OCI-LY7 (cell line): ENCODE data around the gene GCLC.

Experiments used
- CTCF ChIP-seq: fragments of 200-600 bp; sonication (generic); conservative IDR thresholded peaks from 2 replicates; pipeline ENCODE4 v1.5.1; 2014; ENCODE audit warnings: mild to moderate bottlenecking, antibody characterized with exemption, low read length, moderate library complexity, mixed read lengths
- EZH2phosphoT487 ChIP-seq: fragments of 200-600 bp; sonication (generic); IDR thresholded peaks from 2 replicates; pipeline ENCODE4 v1.6.1; 2018; ENCODE audit warnings: low read depth, borderline replicate concordance, mild to moderate bottlenecking, mixed run types, antibody characterized with exemption, low read length, moderate library complexity, mixed read lengths

GRCh38 chr6:53582963-53583362 is 38.1 kb upstream of the GCLC start:
- TF ChIP-seq CTCF (no peak), EZH2phosphoT487 (no peak)
